Glutamatergic neuron (in vitro differentiated cells): ENCODE results near the gene ZFP3. TPM values are rescaled to one million over a fixed set of nuclear protein-coding genes. Genes with fewer than 3 reads are reported as not detected.
"Not testable (repeated sequence)": the region's sequence is repeated elsewhere in the genome, so short reads cannot be mapped to it uniquely, and the experiment has no call there.

Source experiments
- DNase-seq: peaks from one replicate; pipeline ENCODE4 v3.0.0; 2022
- H3K27ac Mint-ChIP-seq: one replicate; pipeline ENCODE4 v1.8.0; 2020; ENCODE audit warnings: mild to moderate bottlenecking, mixed read lengths, inconsistent platforms; ENCODE audit not compliant: unreplicated experiment
- H3K27me3 Mint-ChIP-seq: one replicate; pipeline ENCODE4 v1.8.0; 2020; ENCODE audit warnings: mild to moderate bottlenecking, moderate library complexity, mixed read lengths, inconsistent platforms; ENCODE audit not compliant: unreplicated experiment
- H3K36me3 Mint-ChIP-seq: one replicate; pipeline ENCODE4 v1.8.0; 2020; ENCODE audit warnings: mild to moderate bottlenecking, mixed read lengths, inconsistent platforms; ENCODE audit not compliant: unreplicated experiment
- H3K4me1 Mint-ChIP-seq: one replicate; pipeline ENCODE4 v1.8.0; 2020; ENCODE audit warnings: mild to moderate bottlenecking, low read depth, mixed read lengths, inconsistent platforms; ENCODE audit not compliant: unreplicated experiment
- H3K4me3 Mint-ChIP-seq: one replicate; pipeline ENCODE4 v1.8.0; 2020; ENCODE audit warnings: mild to moderate bottlenecking, mixed read lengths, inconsistent platforms; ENCODE audit not compliant: unreplicated experiment
- H3K9me3 Mint-ChIP-seq: one replicate; pipeline ENCODE4 v1.8.0; 2020; ENCODE audit warnings: mild to moderate bottlenecking, moderate library complexity, mixed read lengths, inconsistent platforms; ENCODE audit not compliant: unreplicated experiment
- CTCF ChIP-seq: fragments of 200-600 bp; sonication (generic); IDR thresholded peaks from one replicate; pipeline ENCODE4 v1.5.0; 2021; ENCODE audit not compliant: partially characterized antibody, unreplicated experiment
- total RNA-seq: library from RNA; stranded (reverse); fragmentation: NEBNext Ultra II Directional; extraction: Animal tissue kit (Norgen Biotek cat#: 25700); gene quantifications from one replicate; pipeline ENCODE4 v1.2.1, GENCODE V29; 2021; ENCODE audit not compliant: unreplicated experiment

The ZFP3 gene
- total RNA-seq, 1 donor from 2014 or later: 4.9 TPM

- H3K4me3 Mint-ChIP-seq: no peak overlapping the region
- no peaks in the 10 kb centered on the region for H3K4me1 Mint-ChIP-seq
- peaks cover 8% of the 10 kb centered on the region for H3K9me3 Mint-ChIP-seq
- no peak for DNase-seq
- no peak for TF ChIP-seq CTCF
- peaks cover 4% of the 10 kb centered on the region for H3K36me3 Mint-ChIP-seq
- no peak overlapping the region for H3K27ac Mint-ChIP-seq
- peaks cover 3% of the 10 kb centered on the region for H3K27me3 Mint-ChIP-seq
These were observed 55.0 kb downstream of the ZFP3 start for GRCh38 chr17:5133311-5133710.

GRCh38 chr17:5133961-5134360, 55.7 kb downstream of the ZFP3 start:
- not testable (repeated sequence) for H3K27ac Mint-ChIP-seq, H3K36me3 Mint-ChIP-seq, H3K27me3 Mint-ChIP-seq, DNase-seq, H3K4me1 Mint-ChIP-seq, H3K9me3 Mint-ChIP-seq, H3K4me3 Mint-ChIP-seq

- not testable (repeated sequence) for H3K4me1 Mint-ChIP-seq, H3K9me3 Mint-ChIP-seq, H3K36me3 Mint-ChIP-seq, H3K27me3 Mint-ChIP-seq, H3K4me3 Mint-ChIP-seq, DNase-seq, H3K27ac Mint-ChIP-seq
These were observed 56.3 kb downstream of the ZFP3 start for GRCh38 chr17:5134571-5134970.

GRCh38 chr17:5135131-5135712, 57.0 kb downstream of the ZFP3 start:
- H3K4me3 Mint-ChIP-seq, H3K36me3 Mint-ChIP-seq, H3K27ac Mint-ChIP-seq, DNase-seq, H3K4me1 Mint-ChIP-seq, H3K27me3 Mint-ChIP-seq, H3K9me3 Mint-ChIP-seq: not testable (repeated sequence)

GRCh38 chr17:5135726-5136579, 57.7 kb downstream of the ZFP3 start:
- no peak overlapping the region for H3K27ac Mint-ChIP-seq
- H3K27me3 Mint-ChIP-seq: peaks cover 2% of the 10 kb centered on the region
- H3K4me1 Mint-ChIP-seq: no peaks in the 10 kb centered on the region
- no peak for DNase-seq
- no peak overlapping the region for H3K4me3 Mint-ChIP-seq
- H3K36me3 Mint-ChIP-seq: no peaks in the 10 kb centered on the region
- TF ChIP-seq CTCF: no peak
- H3K9me3 Mint-ChIP-seq: peaks cover 5% of the 10 kb centered on the region

- not testable (repeated sequence) for H3K4me3 Mint-ChIP-seq, DNase-seq, H3K27ac Mint-ChIP-seq, H3K36me3 Mint-ChIP-seq, H3K9me3 Mint-ChIP-seq, H3K27me3 Mint-ChIP-seq, H3K4me1 Mint-ChIP-seq
These were observed 58.5 kb downstream of the ZFP3 start for GRCh38 chr17:5136580-5137412.

- not testable (repeated sequence) for H3K4me1 Mint-ChIP-seq, H3K4me3 Mint-ChIP-seq, H3K27ac Mint-ChIP-seq, H3K36me3 Mint-ChIP-seq, DNase-seq, H3K27me3 Mint-ChIP-seq, H3K9me3 Mint-ChIP-seq
These were observed 59.4 kb downstream of the ZFP3 start for GRCh38 chr17:5137511-5138197.

GRCh38 chr17:5138198-5138544, 59.9 kb downstream of the ZFP3 start:
- H3K4me1 Mint-ChIP-seq, H3K36me3 Mint-ChIP-seq, H3K27ac Mint-ChIP-seq, H3K27me3 Mint-ChIP-seq, H3K9me3 Mint-ChIP-seq, DNase-seq, H3K4me3 Mint-ChIP-seq: not testable (repeated sequence)
